Fibroblast of skin of left quadriceps (primary cell): ENCODE measurements around the gene ABCC10.

ENCODE experiments used
- DNase-seq, 2 experiments: peaks; one replicate each; pipeline ENCODE4 v3.0.0-alpha.2; 2013; ENCODE audit warnings: low read depth in 2 of 2

The ABCC10 gene

GRCh38 chr6:43471399-43471798 lies 44.1 kb downstream of the ABCC10 start:
- DNase-seq: no peak

GRCh38 chr6:43472515-43472914 lies 45.2 kb downstream of the ABCC10 start:
- no peak for DNase-seq

DNA sequence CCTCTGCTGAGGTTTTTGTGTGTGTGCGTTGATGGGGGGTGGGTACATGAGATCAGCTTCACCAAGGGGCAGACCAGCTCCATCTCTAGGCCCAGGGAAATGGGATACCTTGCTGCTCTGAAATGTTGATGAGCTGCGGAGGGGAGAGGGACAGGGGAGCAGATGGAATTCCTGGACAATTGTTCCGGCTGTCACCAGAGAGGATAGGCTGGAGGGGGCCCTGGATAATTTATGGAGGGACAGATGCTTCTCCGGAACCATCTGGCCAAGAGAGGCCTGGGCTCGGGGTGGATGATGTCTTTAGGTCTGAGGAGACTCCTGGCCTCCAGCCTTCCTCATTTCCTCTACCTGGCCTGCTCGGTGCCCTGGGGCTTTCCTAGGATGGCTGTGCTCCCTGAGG lies 48.2 kb downstream of the ABCC10 start:
- no peak for DNase-seq

GRCh38 chr6:43476746-43477145 lies 49.4 kb downstream of the ABCC10 start:
- no peak for DNase-seq

- DNase-seq: peak; percentile 58 to 64
Measured at GRCh38 chr6:43477235-43478007, 50.1 kb downstream of the ABCC10 start, which contains the start of gene TJAP1. TJAP1 (plus strand) TSS chr6:43477570; CDS start chr6:43499002, 21,432 bp downstream.

DNA sequence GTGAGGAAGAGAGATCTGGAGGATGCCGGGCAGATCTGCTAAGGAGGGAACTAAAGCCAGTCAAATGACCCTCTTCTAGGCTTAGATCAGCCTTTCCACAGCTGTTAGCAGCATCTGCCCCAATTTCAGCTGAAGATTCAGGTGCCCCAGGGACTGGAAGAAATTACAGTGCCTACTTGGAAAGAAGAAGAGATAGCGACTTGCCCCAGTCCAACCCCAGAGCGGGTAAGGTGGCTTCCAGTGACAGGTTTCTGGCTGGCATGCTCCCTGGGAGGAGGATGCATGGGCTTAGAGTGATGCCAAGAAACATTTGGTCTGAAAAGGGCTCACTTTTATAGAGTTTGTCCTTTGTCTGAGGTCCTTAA lies 50.6 kb downstream of the ABCC10 start:
- DNase-seq: no peak

DNA sequence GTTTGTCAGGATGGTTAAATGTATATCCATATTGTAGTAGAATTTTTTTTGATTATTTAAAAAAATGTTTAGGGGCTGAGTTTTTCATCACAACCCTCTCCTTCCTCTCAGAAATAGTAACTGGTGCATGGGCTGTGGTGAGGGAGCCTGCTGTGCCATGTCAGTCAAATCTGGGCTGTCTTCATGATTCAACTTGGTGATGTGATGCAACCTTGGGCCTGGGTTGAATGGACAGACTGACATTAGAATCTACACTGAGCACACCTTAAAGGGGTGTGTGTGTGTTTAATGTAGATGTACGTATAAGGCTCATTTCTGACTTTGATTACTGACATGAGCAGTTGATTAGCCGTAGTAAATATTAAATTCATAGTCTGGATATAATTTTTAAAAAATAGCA lies 53.7 kb downstream of the ABCC10 start:
- no peak for DNase-seq

GRCh38 chr6:43481591-43482236 lies 54.4 kb downstream of the ABCC10 start:
- DNase-seq: no peak

GRCh38 chr6:43488667-43489276 lies 61.4 kb downstream of the ABCC10 start:
- no peak for DNase-seq

DNA sequence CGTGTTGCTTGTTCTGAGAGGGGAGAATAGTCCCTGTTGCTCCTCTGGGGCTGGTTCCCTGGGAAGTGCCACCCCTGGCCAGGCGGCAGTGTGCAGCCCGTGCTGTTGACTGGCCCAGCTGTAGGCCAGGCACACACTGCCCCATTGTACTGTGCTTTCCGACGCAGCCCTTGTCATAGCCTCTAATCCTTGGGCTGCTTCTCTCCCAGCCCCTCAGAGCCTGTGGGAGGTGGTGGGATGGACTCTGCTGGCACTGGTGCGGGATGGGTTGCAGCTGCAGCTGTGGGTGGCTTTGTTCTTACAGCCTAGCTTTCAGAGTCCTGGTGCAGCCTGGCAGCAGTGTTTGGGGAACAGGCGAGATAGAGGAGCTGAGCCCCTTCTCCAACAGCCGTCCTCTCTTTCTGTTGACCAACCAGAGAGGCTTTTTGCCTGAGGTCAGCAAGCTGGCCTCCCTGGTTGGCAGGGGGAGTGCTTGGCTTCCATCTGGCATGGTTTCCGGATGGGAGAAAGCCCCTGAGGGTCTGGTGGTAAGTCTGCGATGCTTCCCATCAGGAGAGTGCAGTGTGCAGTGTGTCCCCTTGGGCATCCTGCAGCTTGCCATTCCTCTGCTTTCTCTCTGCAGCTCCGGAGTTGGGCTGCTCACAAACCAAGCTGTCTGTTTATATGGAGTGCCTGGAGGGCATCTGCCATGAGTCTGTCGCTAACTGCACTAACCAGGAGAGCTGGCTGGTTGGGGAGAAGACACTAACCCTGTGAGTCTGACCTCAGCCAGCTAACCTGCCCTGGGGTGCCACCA lies 62.1 kb downstream of the ABCC10 start:
- no peak for DNase-seq

DNA sequence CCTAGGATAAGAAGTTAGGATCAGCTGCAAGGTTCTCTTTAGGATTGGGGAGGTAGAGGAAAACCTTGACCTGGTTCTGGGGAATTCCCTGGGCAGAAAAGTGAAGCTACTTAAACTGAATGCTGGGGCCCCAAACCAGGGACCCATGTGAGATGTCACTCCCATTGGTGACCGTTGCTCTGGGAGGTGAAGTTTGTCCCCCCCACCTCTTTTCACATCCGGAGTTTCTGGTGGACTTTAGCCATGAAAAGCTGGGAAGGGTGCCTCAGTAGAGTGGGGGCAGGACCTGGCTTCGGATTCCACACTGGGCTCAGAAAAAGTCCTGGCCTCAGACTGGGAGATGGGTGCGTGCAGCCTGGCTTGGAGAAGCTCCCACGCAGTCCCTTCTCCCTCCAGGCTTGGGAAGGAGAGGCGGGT lies 63.2 kb downstream of the ABCC10 start:
- DNase-seq: no peak

DNA sequence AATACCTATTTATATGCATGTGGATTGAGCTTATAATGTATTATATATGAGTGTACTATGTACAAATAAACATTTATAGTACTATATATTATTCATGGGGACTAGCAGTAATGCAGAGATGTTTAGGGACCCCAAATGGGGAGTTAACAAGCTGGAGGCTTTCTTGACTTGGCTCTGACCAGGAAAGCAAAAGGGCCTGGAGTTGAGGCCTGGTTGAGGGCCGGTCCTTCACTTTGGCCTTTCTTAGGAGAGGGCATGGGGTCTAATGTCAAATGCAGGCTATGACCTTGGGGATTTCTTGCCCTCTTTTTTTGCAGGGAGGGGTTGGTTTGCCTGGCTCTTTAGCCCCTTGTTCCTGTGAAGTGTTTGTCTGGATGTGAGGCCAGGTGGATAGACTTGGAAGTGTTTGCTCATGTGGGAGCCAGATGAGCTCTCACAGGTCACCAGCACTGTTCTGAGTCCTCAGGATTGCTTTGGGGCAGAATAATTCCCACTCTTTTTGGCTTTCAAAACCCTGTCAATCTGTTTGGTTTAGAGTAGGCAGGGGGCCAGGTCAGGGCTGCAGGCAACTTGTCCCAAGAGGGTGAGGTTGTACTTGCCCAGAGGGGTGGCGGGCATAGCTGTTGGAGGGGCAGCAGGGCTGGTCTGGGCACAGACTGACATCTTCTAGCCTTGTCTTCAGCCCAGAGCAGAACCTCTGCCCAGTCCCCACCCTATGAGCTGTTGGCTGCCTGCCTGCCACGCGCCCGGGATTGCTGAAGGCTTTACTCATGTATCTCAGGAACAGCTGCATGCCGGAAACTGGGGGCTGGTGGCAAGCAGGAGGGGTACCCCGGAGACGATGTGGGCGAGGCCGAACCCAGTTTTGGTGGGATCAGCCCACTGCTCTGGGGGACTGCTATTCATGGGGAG lies 64.7 kb downstream of the ABCC10 start:
- peak in 1 of 2 experiments; percentile 32 for DNase-seq

DNA sequence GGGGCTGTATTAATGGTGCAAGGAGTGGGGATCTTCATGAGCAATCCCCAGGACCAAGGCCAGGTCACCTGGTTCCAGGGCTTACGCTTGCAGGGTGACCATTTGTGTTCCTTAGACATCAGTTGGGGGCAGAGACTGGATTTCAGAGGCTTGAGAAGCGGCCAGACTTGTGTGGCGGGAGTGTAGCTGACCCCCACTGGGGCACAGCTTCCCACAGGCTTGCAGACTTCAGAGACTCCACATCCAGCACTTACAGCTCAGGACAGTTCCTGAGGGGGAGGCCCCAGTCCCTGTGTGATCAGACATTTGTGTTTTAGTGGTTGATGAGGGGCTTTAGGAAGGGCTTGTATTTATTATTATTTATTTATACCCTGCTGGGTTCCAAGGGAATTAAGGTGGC lies 65.3 kb downstream of the ABCC10 start:
- DNase-seq: no peak

- no peak for DNase-seq
Measured at GRCh38 chr6:43493230-43493629, 65.9 kb downstream of the ABCC10 start.

- no peak for DNase-seq
Measured at GRCh38 chr6:43493833-43494232, 66.5 kb downstream of the ABCC10 start.

DNA sequence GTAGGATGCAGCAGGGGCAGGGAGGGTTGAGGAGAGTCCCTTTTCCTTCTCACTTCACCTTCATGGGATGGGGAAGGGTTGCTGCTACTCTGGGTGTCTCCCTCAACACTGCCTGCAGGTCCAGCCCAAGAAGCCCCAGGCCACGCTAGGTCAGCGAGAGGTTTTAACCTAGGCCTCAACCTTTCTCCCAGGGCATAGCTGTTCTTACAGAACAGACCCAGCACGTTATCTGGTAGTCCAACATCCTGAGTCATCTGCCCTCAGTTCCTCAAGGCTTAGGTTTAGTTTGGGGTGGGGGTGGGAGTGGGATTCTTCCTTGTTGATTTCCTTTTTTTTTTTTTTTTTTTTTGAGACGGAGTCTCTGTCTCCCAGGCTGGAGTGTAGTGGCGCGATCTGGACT lies 67.0 kb downstream of the ABCC10 start:
- no peak for DNase-seq

GRCh38 chr6:43494766-43495165 lies 67.4 kb downstream of the ABCC10 start:
- no peak for DNase-seq

- DNase-seq: no peak
Measured at GRCh38 chr6:43495409-43495941, 68.1 kb downstream of the ABCC10 start.

DNA sequence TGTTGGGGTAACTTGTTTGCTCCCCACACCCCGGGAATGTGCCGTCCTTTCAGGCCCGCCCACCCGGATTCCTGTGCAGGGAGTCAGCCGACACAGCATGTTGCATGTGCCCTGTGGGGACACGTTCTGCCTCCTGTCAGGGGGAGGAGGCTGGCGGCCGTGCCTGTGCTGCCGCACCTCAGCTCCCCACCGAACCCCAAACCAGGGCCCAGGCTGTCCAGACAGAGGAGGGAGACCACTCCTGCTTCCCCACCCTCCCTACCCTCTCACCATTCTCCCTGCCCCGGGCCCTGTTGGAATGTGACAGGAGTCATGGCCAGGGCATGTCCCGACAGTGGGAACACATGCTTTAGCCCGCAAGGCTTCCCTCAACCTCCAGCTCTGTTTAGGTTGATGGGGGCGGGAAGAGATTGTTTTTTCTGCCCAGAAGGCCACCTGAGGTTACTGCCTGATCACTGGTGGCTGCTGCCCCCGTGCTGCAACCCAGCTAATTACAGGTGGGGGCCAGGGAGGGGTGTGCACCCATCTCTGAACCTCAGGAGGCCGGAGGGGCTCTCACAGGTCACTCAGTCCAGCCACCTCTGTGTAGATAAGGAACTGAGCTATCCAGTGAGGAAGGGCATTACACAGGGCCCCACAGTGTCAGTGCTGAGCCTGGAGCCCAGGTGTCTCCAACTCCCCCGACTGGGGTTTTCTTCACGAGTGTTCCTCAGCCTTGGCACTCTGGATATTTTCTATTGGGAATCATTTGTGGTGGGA lies 69.2 kb downstream of the ABCC10 start:
- DNase-seq: no peak

GRCh38 chr6:43497129-43497396 lies 69.7 kb downstream of the ABCC10 start:
- no peak for DNase-seq
